Amniotic stem cell (primary cell): ENCODE measurements around the gene CHI3L2.

Source experiments
- DNase-seq: peaks from one replicate; lab custom pipeline; 2025; lab: John Stamatoyannopoulos, UW

Gene CHI3L2

GRCh38 chr1:111251570-111251969, 24.1 kb downstream of the CHI3L2 start:
- DNase-seq: no peak

GRCh38 chr1:111252786-111253185, 25.3 kb downstream of the CHI3L2 start:
- no peak for DNase-seq

DNA sequence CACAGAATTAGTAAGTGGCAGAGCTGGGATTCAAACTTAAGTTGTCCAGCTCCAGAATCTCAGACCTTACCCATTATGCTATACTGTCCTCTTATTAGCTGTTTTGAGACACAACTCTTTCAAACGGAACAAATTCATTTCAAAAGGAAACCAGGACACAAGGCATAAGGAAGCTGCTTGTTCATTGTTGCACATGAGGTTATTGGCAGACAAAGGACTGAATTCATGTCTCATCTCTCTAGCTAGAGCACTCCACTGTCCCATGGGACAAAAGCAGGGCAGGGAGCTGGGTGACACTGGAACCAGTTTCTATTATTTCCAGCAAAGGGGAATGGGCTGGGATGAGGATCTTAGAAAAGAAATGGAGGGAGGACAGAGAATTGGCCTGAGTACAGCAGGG, 26.4 kb downstream of the CHI3L2 start:
- DNase-seq: no peak

- no peak for DNase-seq
These were observed 29.6 kb downstream of the CHI3L2 start for GRCh38 chr1:111256988-111257658.

DNA sequence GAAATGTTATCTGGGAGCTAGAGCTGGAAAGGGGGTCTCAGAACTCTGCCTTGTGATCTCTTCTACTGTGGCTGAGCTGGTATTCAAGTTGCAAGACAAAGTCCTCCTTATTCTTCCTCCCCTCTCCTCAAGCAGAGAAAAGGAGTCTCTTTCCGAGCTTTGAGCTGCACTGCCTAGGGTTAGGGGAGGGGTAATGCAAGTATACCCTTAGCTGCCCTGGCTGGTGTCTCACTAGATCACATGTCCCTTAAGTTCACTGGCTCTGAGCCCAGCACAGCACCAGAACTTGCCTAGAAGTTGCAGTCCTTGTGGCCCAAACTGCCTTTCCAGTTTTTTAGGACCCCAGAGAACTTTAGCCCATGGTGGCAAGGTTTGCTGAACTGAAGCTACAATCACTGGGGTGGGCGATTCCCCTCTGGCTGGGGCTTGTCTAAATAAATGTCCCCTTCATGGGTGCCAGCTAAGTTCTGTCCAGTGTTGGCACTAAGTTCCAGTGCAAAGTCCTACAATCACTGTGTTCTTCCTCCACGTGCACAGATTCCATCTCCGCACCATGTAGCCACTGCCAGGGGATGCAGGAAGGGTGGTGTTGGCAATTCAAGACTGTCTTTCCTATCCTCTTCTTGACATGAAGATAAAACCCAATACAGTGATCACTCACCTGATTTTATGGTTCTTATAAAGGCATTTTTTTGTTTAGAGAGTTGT, 40.4 kb downstream of the CHI3L2 start:
- DNase-seq: no peak

DNA sequence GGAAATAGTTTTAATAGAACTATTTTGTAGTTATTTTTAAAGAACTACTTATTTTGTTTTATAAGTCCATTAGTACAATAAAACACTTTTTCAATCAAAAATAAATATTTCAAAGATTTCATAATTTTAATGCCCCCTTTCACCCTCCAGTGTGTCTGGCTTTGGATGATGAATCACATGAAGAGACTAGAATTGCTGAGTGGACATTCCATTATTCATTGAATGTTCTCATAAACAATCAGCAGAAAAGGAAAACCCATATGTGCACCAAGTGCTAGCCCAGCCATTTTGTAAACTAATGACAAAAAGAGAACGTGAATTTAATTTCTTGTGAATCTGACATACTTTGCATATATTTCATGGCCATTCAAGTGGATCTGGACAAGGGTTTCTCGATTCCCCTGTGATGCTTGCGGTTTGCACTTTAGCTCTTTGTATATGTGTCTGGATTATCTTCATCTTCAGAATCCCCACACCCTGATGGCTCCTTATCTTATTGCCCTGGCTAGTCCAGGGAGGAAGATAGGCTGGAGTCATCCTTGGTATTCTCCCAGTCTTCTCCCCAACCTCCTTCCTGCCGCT, 42.4 kb downstream of the CHI3L2 start:
- no peak for DNase-seq

GRCh38 chr1:111270771-111271463, 43.4 kb downstream of the CHI3L2 start:
- no peak for DNase-seq

DNA sequence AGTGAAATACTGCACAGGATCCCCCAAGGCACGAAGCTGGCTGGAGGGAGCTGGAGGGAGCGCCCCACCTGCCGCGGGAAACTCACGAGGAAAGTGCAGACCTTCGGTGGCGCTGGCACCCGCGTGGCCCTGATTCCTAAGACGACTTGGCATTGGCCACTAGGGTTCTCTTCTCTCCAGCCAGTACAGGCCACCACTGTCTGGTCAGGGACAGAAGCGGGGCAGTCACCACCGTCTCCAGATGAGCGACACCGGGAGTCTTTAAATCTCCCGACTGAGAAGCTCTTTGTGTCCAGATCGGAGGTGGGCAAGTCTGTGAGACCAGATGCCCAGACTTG, 43.9 kb downstream of the CHI3L2 start:
- DNase-seq: no peak

- DNase-seq: no peak
These were observed 44.6 kb downstream of the CHI3L2 start for GRCh38 chr1:111272081-111272480.

- no peak for DNase-seq
These were observed 47.1 kb downstream of the CHI3L2 start for GRCh38 chr1:111274653-111275052.

- peak; percentile 39 for DNase-seq
These were observed 47.6 kb downstream of the CHI3L2 start for GRCh38 chr1:111275079-111275478.

DNA sequence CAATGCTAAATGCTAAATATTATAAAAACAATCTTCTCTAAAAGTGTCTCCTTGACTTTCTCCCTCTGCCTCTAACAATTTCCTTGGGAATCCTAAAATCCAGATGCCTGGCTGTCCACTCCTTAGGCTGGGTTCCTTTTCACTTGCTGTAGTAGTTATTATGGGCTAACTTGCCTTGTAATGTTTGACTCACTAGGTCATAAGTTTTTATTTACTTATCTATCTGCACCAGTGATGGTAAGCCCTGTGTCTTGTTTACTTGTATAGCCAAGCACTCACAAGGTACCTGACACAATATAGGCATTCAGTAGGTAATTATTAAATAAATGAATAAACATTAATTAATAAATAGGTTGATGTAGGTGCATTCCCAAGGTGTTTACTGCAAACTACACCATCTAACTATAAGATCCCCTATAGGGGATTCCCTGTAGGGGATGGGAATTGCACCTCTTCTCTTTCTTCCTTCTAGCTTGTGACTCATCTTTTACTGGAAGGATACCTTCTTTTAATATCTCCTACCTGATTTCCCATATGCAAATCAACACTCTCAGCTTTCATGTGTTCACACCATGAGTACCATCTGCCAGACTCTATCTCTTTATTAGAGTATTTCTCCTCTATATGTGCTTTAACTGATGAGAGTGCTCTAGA, 48.4 kb downstream of the CHI3L2 start:
- no peak for DNase-seq

- DNase-seq: no peak
These were observed 51.6 kb downstream of the CHI3L2 start for GRCh38 chr1:111279144-111279543.

DNA sequence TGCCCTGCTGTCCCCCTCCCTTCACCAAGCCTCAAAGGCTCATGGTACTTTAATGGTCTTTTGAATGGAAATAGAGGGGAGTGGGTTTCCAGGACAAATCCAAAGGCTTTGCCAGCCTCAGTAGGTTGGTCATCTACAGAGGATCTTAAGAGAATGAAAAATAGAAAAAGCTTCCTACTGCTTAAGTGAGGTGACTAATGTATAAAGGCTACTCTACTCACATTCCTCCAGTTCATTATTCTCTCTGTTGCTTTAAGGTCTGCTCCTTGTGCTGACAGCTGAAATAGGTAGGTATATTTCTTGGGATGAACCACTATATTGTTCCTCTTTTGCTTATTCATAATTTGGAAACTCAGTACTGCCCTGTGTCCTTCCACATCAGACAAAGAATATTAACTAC, 52.8 kb downstream of the CHI3L2 start:
- DNase-seq: no peak

DNA sequence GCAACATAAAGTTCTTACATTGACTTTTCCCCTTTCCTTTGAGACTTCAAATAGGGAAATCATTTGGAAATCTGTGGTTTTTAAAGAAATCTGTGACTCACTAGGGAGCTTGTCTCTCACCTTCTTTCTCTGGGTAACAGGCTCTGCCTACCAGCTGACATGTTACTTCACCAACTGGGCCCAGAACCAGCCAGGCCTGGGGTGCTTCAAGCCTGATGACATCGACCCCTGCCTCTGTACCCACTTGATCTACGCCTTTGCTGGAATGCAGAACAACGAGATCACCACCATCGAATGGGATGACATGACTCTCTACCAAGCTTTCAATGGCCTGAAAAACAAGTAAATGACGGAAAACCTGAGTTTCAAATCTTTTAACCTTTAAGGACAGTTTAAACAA, 53.9 kb downstream of the CHI3L2 start:
- DNase-seq: no peak

DNA sequence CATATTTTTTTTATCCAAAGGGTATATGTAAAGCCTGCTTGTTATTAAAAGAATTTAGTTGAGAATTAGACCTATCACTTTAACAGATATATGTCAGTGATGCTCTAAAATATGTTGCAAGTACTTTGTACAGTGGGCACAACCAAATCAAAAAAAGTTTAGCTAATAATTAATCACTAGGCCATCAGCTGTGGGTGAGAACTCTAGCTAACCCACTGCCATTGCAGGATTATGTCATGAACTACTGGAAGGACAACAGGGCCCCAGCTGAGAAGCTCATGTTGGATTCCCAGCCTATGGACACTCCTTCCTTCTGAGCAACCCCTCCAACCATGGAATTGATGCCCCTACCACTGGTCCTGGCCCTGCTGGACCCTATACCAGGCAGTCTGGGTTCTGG, 56.3 kb downstream of the CHI3L2 start:
- no peak for DNase-seq

GRCh38 chr1:111285879-111286278, 58.4 kb downstream of the CHI3L2 start:
- DNase-seq: no peak

DNA sequence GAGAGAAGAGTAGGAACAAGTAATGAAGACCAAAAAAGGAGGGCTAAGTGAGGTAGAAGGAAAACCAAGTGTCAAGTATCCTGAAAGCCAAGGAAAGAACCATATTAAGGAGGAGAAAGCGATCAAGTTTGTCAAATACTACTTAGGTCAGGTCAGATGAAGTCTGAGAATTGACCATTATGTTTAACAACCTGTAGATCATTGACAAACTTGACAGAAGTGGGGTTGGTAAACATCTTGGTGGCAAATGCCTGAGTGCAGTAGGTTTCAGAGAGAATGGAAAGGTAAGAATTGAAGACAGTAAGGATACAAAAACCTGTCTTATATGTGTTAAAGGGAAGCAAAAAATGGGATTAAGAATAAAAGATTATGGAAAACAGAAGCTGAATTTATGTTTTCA, 59.4 kb downstream of the CHI3L2 start:
- DNase-seq: no peak

DNA sequence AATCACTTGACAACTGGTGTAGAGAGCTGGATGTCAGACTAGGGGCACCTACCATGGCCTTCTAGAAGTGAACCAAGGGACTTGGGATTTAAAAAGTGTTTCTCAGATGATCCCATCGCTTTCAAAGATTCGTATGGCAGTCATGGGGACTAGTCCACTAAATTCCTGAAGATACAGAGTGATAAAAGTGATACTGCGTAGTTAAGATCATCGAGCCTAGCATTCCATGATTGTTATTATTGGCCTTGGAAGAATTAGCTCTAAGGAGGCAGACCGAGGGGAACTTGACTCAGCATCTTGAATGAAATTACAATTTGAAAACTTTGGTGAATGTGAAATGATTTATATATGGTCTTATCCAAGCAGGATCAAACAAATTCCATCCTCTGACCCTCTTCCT, 61.9 kb downstream of the CHI3L2 start:
- no peak for DNase-seq

DNA sequence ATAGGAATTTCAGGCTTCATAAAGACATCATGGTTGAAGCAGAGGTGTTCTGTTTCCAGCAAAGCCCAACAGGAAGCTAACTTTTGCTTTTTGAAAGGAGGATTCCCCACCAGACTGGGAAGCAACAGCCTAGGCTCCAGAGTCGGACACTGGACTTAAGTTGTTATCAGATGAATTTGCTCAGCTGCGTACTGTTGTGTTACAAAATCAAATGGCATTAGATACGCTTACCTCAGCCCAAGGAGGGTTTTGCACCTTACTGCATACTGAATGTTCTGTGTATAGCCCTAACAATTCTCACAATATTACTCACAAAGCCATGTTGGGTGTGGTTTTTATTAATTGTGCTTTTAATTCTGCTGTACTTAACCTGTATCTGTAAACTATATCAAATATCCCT, 62.6 kb downstream of the CHI3L2 start:
- DNase-seq: no peak

DNA sequence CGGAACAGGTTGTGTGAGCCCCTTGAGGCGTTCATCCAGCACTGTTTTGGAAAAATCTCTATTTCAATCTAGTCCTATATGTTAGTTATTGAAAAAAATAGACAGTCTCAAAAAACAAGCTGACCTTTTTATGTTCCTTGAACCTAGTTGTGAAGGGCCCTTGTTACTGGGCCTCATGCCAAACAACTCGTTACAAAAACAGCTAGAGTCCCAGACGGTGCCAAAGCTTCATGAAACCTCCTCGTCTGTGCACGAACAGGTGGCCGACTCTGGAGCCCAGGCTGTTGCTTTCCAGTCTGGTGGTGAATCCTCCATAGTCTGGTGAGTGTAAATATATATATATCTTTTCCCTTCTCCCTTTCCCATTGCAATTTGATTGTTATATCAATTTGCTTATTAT, 63.1 kb downstream of the CHI3L2 start, which contains the start of gene CHIA:
Gene CHIA (plus strand): TSS at position 222 of the 400 bp plus-strand sequence. CDS start 19,617 bp downstream, outside the sequence.
- DNase-seq: no peak
